ENCODE results near the gene EPHB1. TPM values are rescaled to one million over a fixed set of nuclear protein-coding genes. Genes with fewer than 3 reads are reported as not detected.

Gene EPHB1
- total RNA-seq, 4 donors from 2014 or later, result 0.16 to 1.5 (median 0.59) TPM

- no peak for TF ChIP-seq CTCF (IDR thresholded peaks at IDR 0.05; ENCODE audit: low read depth)
These were observed 472.4 kb downstream of the EPHB1 start for GRCh38 chr3:135267487-135267886.

- no peak for TF ChIP-seq CTCF (IDR thresholded peaks at IDR 0.05; ENCODE audit: low read depth)
These were observed 474.0 kb downstream of the EPHB1 start for GRCh38 chr3:135268941-135269532.

- no peak for TF ChIP-seq CTCF (IDR thresholded peaks at IDR 0.05; ENCODE audit: low read depth)
These were observed 476.3 kb downstream of the EPHB1 start for GRCh38 chr3:135271177-135272025.

GRCh38 chr3:135272026-135272669 lies 477.1 kb downstream of the EPHB1 start:
- TF ChIP-seq CTCF (IDR thresholded peaks at IDR 0.05; ENCODE audit: low read depth), result no peak

- TF ChIP-seq CTCF (IDR thresholded peaks at IDR 0.05; ENCODE audit: low read depth), result no peak
These were observed 497.1 kb downstream of the EPHB1 start for GRCh38 chr3:135292162-135292561.

- no peak for TF ChIP-seq CTCF (IDR thresholded peaks at IDR 0.05; ENCODE audit: low read depth)
These were observed 506.6 kb downstream of the EPHB1 start for GRCh38 chr3:135301670-135302069.

GRCh38 chr3:135304378-135304777 lies 509.3 kb downstream of the EPHB1 start:
- TF ChIP-seq CTCF (IDR thresholded peaks at IDR 0.05; ENCODE audit: low read depth), result no peak

All from subcutaneous adipose tissue (tissue), 4 donors.